ENCODE results near the gene PIK3R1. TPM values are rescaled to one million over a fixed set of nuclear protein-coding genes. Genes with fewer than 3 reads are reported as not detected.

The PIK3R1 gene
- total and polyA plus RNA-seq, 4 donors = 22.6 to 123 (median 47.3) TPM

DNA sequence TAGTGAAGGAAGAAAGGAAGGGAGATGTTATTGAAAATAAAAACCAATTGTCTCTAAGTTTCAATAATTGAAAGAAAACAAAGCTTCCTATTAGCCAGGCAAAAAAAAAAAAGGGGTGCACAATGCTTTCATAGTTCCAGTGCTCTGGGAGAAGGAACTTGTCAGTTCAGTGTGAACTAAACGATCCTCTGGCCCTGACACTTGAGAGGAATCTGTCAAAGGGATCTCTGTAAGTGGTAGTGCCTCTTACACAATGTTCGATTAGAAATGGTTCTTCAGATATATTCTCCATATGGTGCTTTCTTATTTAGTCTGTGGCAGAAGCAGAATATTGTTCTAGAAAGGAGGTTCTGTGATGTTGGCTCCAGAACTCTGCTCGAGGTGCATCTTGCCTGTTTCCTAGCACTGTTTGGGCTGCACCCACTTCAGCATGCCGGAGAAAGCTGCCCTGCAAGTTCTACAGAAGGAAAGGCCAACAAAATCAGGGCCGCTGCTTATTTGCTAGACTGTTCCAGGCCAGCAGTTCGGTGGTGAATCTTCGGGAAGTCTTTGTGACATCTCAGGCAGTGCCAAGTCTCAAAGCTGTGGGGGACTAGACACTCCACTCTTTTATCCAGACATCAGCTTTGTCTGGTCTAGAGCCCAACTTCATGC lies 90.9 kb downstream of the PIK3R1 start:
- WGBS = 83% methylated on average over 7 of the region's 7 CpGs

DNA sequence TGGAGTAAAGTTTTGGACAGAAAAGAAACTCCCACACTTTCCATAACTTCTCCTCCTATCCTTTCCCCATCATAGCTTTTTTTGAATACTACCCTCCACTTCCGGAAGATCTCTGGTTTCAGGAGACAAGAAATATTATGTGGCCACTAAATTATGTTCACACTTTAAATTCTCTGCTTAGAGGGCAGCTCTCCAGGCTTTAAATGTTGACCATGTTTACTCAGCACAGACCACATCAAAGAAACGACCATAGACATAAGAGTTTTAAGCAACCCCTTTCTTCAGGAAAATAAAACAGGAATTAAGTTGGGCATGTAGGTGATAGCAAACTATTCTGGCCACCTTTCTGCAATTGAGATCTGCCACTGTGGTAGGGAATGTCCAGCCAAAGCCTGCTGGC lies 97.8 kb downstream of the PIK3R1 start:
- no peak for DNase-seq (ENCODE audit: low spot score)
- Histone ChIP-seq H3K9ac (ENCODE audit: low read depth in 1 of 2, low read length in 2 of 2) (no peak overlapping the region), H3K9me3 (ENCODE audit: control insufficient read depth in 4 of 4, low read length in 3 of 4) (no peaks in the 10 kb centered on the region), H3K36me3 (ENCODE audit: control insufficient read depth in 4 of 4, insufficient read depth in 3 of 4, low read depth in 1 of 4, low read length in 3 of 4) (no peaks in the 10 kb centered on the region), H3K27ac (ENCODE audit: low read depth in 1 of 2, low read length in 2 of 2) (no peak overlapping the region), H3K4me3 (ENCODE audit: low read depth in 1 of 3, low read length in 3 of 3) (no peak overlapping the region), H3K4me1 (ENCODE audit: control insufficient read depth in 4 of 4, insufficient read depth in 4 of 4, low read length in 3 of 4) (no peaks in the 10 kb centered on the region), H3K27me3 (ENCODE audit: control insufficient read depth in 4 of 4, insufficient read depth in 4 of 4, low read length in 3 of 4) (no peaks in the 10 kb centered on the region)
- WGBS = 53% methylated on average over 2 of the region's 2 CpGs
- no peak for TF ChIP-seq YY1 (IDR thresholded peaks at IDR 0.05)

More for the DNA sequence above, 90.9 kb downstream of the PIK3R1 start:
- H3K27ac ChIP-seq (ENCODE audit: low read depth in 1 of 2, low read length in 2 of 2) = no peak overlapping the region
- TF ChIP-seq NR2F2 (IDR thresholded peaks at IDR 0.05) = no peak
- TF ChIP-seq RXRA (IDR thresholded peaks at IDR 0.05) = no peak
- TF ChIP-seq FOXA1 (IDR thresholded peaks at IDR 0.05) = no peak
- TF ChIP-seq SP1 (IDR thresholded peaks at IDR 0.05) = no peak
- no peak for TF ChIP-seq EGR1 (IDR thresholded peaks at IDR 0.05; ENCODE audit: low read depth in 2 of 2)
- no peak for TF ChIP-seq TAF1 (conservative IDR thresholded peaks at IDR 0.05)
- no peak for TF ChIP-seq JUND (IDR thresholded peaks at IDR 0.05)
- TF ChIP-seq, protein P1, sequence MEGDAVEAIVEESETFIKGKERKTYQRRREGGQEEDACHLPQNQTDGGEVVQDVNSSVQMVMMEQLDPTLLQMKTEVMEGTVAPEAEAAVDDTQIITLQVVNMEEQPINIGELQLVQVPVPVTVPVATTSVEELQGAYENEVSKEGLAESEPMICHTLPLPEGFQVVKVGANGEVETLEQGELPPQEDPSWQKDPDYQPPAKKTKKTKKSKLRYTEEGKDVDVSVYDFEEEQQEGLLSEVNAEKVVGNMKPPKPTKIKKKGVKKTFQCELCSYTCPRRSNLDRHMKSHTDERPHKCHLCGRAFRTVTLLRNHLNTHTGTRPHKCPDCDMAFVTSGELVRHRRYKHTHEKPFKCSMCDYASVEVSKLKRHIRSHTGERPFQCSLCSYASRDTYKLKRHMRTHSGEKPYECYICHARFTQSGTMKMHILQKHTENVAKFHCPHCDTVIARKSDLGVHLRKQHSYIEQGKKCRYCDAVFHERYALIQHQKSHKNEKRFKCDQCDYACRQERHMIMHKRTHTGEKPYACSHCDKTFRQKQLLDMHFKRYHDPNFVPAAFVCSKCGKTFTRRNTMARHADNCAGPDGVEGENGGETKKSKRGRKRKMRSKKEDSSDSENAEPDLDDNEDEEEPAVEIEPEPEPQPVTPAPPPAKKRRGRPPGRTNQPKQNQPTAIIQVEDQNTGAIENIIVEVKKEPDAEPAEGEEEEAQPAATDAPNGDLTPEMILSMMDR (IDR thresholded peaks at IDR 0.05; ENCODE audit: low read depth, low read length, missing input control) = no peak
- no peak for TF ChIP-seq YY1 (IDR thresholded peaks at IDR 0.05)
- TF ChIP-seq GABPA (IDR thresholded peaks at IDR 0.05 in 1 of 2, conservative IDR thresholded peaks at IDR 0.05 in 1 of 2) = no peak
- TF ChIP-seq, protein P2, sequence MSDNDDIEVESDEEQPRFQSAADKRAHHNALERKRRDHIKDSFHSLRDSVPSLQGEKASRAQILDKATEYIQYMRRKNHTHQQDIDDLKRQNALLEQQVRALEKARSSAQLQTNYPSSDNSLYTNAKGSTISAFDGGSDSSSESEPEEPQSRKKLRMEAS (IDR thresholded peaks at IDR 0.05) = no peak
- TF ChIP-seq FOXA2 (IDR thresholded peaks at IDR 0.05) = no peak
- TF ChIP-seq HNF4A (conservative IDR thresholded peaks at IDR 0.05) = no peak
- no peak for TF ChIP-seq RAD21 (IDR thresholded peaks at IDR 0.05)
- no peak for TF ChIP-seq HNF4G (IDR thresholded peaks at IDR 0.05)
- TF ChIP-seq, protein P3, sequence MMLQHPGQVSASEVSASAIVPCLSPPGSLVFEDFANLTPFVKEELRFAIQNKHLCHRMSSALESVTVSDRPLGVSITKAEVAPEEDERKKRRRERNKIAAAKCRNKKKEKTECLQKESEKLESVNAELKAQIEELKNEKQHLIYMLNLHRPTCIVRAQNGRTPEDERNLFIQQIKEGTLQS (IDR thresholded peaks at IDR 0.05) = no peak
- no peaks in the 10 kb centered on the region for H3K27me3 ChIP-seq (ENCODE audit: control insufficient read depth in 4 of 4, insufficient read depth in 4 of 4, low read length in 3 of 4)
- H3K36me3 ChIP-seq (ENCODE audit: control insufficient read depth in 4 of 4, insufficient read depth in 3 of 4, low read depth in 1 of 4, low read length in 3 of 4) = peaks cover 0 to 2% (median 0%) of the 10 kb centered on the region in 4 donors
- no peak for DNase-seq (ENCODE audit: low spot score)
- H3K4me1 ChIP-seq (ENCODE audit: control insufficient read depth in 4 of 4, insufficient read depth in 4 of 4, low read length in 3 of 4) = no peaks in the 10 kb centered on the region
- no peak overlapping the region for H3K9ac ChIP-seq (ENCODE audit: low read depth in 1 of 2, low read length in 2 of 2)
- no peaks in the 10 kb centered on the region for H3K9me3 ChIP-seq (ENCODE audit: control insufficient read depth in 4 of 4, low read length in 3 of 4)
- no peak overlapping the region for H3K4me3 ChIP-seq (ENCODE audit: low read depth in 1 of 3, low read length in 3 of 3)

DNA sequence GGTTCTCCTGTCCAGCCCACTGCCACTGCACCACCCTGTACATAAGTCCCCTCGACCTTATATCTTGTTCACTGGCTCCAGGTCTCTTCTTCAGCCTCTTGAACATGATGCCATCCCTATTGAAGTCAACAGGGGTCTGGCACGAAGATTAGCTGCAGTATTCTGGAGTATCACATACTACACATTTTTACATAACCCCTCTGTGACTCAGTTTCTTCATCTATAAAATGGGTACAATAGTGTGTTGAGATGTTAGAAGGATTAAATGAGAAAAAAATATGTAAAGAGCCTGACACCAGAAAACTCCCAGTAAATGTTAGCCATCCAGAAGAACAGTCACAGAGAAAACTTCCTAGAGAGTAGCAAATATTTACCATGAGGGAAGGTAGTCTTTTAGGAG lies 98.9 kb downstream of the PIK3R1 start:
- no peaks in the 10 kb centered on the region for H3K36me3 ChIP-seq (ENCODE audit: control insufficient read depth in 4 of 4, insufficient read depth in 3 of 4, low read depth in 1 of 4, low read length in 3 of 4)
- H3K4me3 ChIP-seq (ENCODE audit: low read depth in 1 of 3, low read length in 3 of 3) = no peak overlapping the region
- H3K9ac ChIP-seq (ENCODE audit: low read depth in 1 of 2, low read length in 2 of 2) = no peak overlapping the region
- TF ChIP-seq, protein P1 (IDR thresholded peaks at IDR 0.05; ENCODE audit: low read depth, low read length, missing input control) = no peak
- TF ChIP-seq HNF4A (conservative IDR thresholded peaks at IDR 0.05) = no peak
- TF ChIP-seq GABPA (IDR thresholded peaks at IDR 0.05 in 1 of 2, conservative IDR thresholded peaks at IDR 0.05 in 1 of 2) = no peak
- no peak for TF ChIP-seq YY1 (IDR thresholded peaks at IDR 0.05)
- H3K27me3 ChIP-seq (ENCODE audit: control insufficient read depth in 4 of 4, insufficient read depth in 4 of 4, low read length in 3 of 4) = no peaks in the 10 kb centered on the region
- H3K9me3 ChIP-seq (ENCODE audit: control insufficient read depth in 4 of 4, low read length in 3 of 4) = no peaks in the 10 kb centered on the region
- no peak overlapping the region for H3K27ac ChIP-seq (ENCODE audit: low read depth in 1 of 2, low read length in 2 of 2)
- DNase-seq (ENCODE audit: low spot score) = no peak
- no peaks in the 10 kb centered on the region for H3K4me1 ChIP-seq (ENCODE audit: control insufficient read depth in 4 of 4, insufficient read depth in 4 of 4, low read length in 3 of 4)
- WGBS = 96% methylated on average over 2 of the region's 2 CpGs
